Endothelial cell of umbilical vein (primary cell): Measurements from ENCODE around the gene NANOS3. TPM values are rescaled to one million over a fixed set of nuclear protein-coding genes. Genes with fewer than 3 reads are reported as not detected.

ENCODE experiments used
- BruUV-seq: library from RNA; stranded (reverse); fragments of 400-500 nt; replicated peaks from 2 replicates; lab custom pipeline; 2021; lab: Mats Ljungman, UMichigan
- CTCF ChIA-PET: fragments of 300-600, 350-600 bp; sonication (Branson Sonifier 250); formaldehyde crosslinking; loops from one replicate; lab custom pipeline; 2021; ENCODE audit warnings: antibody characterized with exemption, inconsistent platforms; lab: Charles Lee
- POLR2A ChIA-PET: fragments of 300-600, 350-600 bp; sonication (Branson Sonifier 250); formaldehyde crosslinking; loops from one replicate; lab custom pipeline; 2021; ENCODE audit warnings: antibody characterized with exemption, inconsistent platforms; lab: Charles Lee
- DNase-seq: peaks from one replicate; pipeline ENCODE4 v3.0.0-alpha.2; 2011; ENCODE audit warnings: low read depth, low spot score
- FAIRE-seq: peaks from 2 replicates; lab custom pipeline; 2011; peaks lifted over from hg19 to GRCh38; lab: Jason Lieb, UNC
- H2AFZ ChIP-seq: 2 replicates; pipeline ENCODE4 v1.6.0; 2012; ENCODE audit warnings: low read depth, low read length, control low read depth, inconsistent platforms
- H3K27ac ChIP-seq: 2 replicates; pipeline ENCODE4 v1.5.1; 2011; ENCODE audit warnings: low read depth, mild to moderate bottlenecking, control low read depth, low read length, moderate library complexity; ENCODE audit not compliant: insufficient read depth
- H3K27me3 ChIP-seq, 2 experiments: 2 replicates each; pipeline versions ENCODE4 v1.6.0 to v1.6.1; 2011; ENCODE audit warnings: low read length in 2 of 2, mixed read lengths in 1 of 2; ENCODE audit not compliant: control insufficient read depth in 2 of 2, insufficient read depth in 2 of 2
- H3K36me3 ChIP-seq, 2 experiments: 2 replicates in 1 of 2; 3 replicates in 1 of 2; pipeline ENCODE4 v1.5.1; 2011; ENCODE audit warnings: low read length in 2 of 2, mild to moderate bottlenecking in 1 of 2, moderate library complexity in 1 of 2; ENCODE audit not compliant: control insufficient read depth in 2 of 2, insufficient read depth in 2 of 2; ENCODE audit errors: extremely low read depth in 1 of 2
- H3K4me1 ChIP-seq: 3 replicates; pipeline ENCODE4 v1.5.1; 2011; ENCODE audit warnings: mild to moderate bottlenecking, low read length; ENCODE audit not compliant: control insufficient read depth, insufficient read depth; ENCODE audit errors: extremely low read depth
- H3K4me2 ChIP-seq: 2 replicates; pipeline ENCODE4 v1.6.1; 2011; ENCODE audit warnings: low read length, control low read depth, mixed read lengths; ENCODE audit not compliant: insufficient read depth
- H3K4me3 ChIP-seq, 3 experiments: fragments of 200-600 bp in 1 of 3; sonication (generic), shearing (Covaris generic) in 1 of 3; replicated peaks in 1 of 3; 2 replicates each; pipeline ENCODE4 v1.5.1; 2011 to 2016; ENCODE audit warnings: control low read depth in 3 of 3, low read length in 3 of 3, mild to moderate bottlenecking in 2 of 3, inconsistent platforms in 1 of 3, low read depth in 1 of 3, moderate library complexity in 1 of 3; ENCODE audit not compliant: insufficient read depth in 1 of 3
- H3K79me2 ChIP-seq: 2 replicates; pipeline ENCODE4 v1.6.0; 2012; ENCODE audit warnings: low read length, inconsistent platforms; ENCODE audit not compliant: control insufficient read depth, insufficient read depth
- H3K9ac ChIP-seq: replicated peaks from 2 replicates; pipeline ENCODE3; 2011; ENCODE audit warnings: low read length, control low read depth; ENCODE audit not compliant: insufficient read depth; ENCODE audit errors: extremely low read depth
- H3K9me1 ChIP-seq: replicated peaks from 3 replicates; pipeline ENCODE4 v1.6.0; 2011; ENCODE audit warnings: mild to moderate bottlenecking, low read length; ENCODE audit not compliant: control insufficient read depth, insufficient read depth; ENCODE audit errors: extremely low read depth
- H3K9me3 ChIP-seq: replicated peaks from 2 replicates; pipeline ENCODE4 v1.5.1; 2012; ENCODE audit warnings: low read length, inconsistent platforms; ENCODE audit not compliant: control insufficient read depth, insufficient read depth
- H4K20me1 ChIP-seq: replicated peaks from 2 replicates; pipeline ENCODE3; 2011; ENCODE audit warnings: mild to moderate bottlenecking, low read length; ENCODE audit not compliant: control insufficient read depth, insufficient read depth; ENCODE audit errors: extremely low read depth
- EZH2 ChIP-seq: IDR thresholded peaks from 2 replicates; pipeline ENCODE4 v1.6.1; 2012; ENCODE audit warnings: borderline replicate concordance, low read depth, mild to moderate bottlenecking, moderate library complexity, low read length, inconsistent platforms; ENCODE audit not compliant: severe bottlenecking
- FOS ChIP-seq: IDR thresholded peaks from 2 replicates; pipeline ENCODE4 v1.6.1; 2011; ENCODE audit warnings: mild to moderate bottlenecking, low read length, moderate library complexity, borderline replicate concordance; ENCODE audit not compliant: insufficient read depth
- GATA2 ChIP-seq: IDR thresholded peaks from 2 replicates; pipeline ENCODE4 v1.7.0; 2011; ENCODE audit warnings: low read depth, mild to moderate bottlenecking, moderate library complexity, mixed read lengths, low read length; ENCODE audit not compliant: insufficient read length, insufficient read depth
- JUN ChIP-seq: IDR thresholded peaks from 2 replicates; pipeline ENCODE4 v1.6.1; 2011; ENCODE audit warnings: borderline replicate concordance, low read depth; ENCODE audit not compliant: insufficient read length, insufficient read depth
- MYC ChIP-seq: IDR thresholded peaks from one replicate; pipeline ENCODE4 v1.6.1; 2011; ENCODE audit warnings: mild to moderate bottlenecking, low read depth, low read length
- POLR2A ChIP-seq: IDR thresholded peaks from 2 replicates; pipeline ENCODE4 v1.6.1; 2012; ENCODE audit warnings: low read depth, mild to moderate bottlenecking, control low read depth, low read length
- POLR2AphosphoS5 ChIP-seq: IDR thresholded peaks from 2 replicates; pipeline ENCODE4 v1.6.1; 2012; ENCODE audit warnings: low read depth, mild to moderate bottlenecking, control low read depth, low read length, moderate library complexity; ENCODE audit not compliant: insufficient read depth
- dilution Hi-C: fragments of 300-500 bp; cut with MboI; formaldehyde crosslinking; loops from one replicate; pipeline ENCODE4 v1.15.0; 2019; ENCODE audit warnings: low sequenced_read_pairs; ENCODE audit not compliant: extremely low pct_ligation_motif_present
- intact Hi-C: fragments of 100-400 bp; cut with micrococcal nuclease; formaldehyde crosslinking; loops from one replicate; pipeline ENCODE4 v1.10.0; 2022
- polyA plus RNA-seq, 4 experiments: library from polyadenylated mRNA; depleted of rRNA in 3 of 4; stranded (reverse) in 3 of 4; unstranded in 1 of 4; fragments of >200 nt; gene quantifications; 2 replicates each; pipeline versions ENCODE4 v1.2.1 to v1.2.3, GENCODE V29; 2011 to 2012; ENCODE audit warnings: missing spikeins in 1 of 4
- total RNA-seq: library from RNA; stranded (reverse); gene quantifications from 2 replicates; pipeline ENCODE4 v1.2.3, GENCODE V29; 2021
- TF ChIP-seq, protein P1 (sequence below), 2 donors: IDR thresholded peaks; 1 replicate in 1 of 2; 2 replicates in 1 of 2; pipeline ENCODE4 v1.5.1; 2011; ENCODE audit warnings: low read length in 2 of 2, mild to moderate bottlenecking in 2 of 2, moderate library complexity in 2 of 2, control low read depth in 1 of 2, inconsistent platforms in 1 of 2, low read depth in 1 of 2; ENCODE audit not compliant: insufficient read depth in 1 of 2; ENCODE audit errors: extremely low read depth in 1 of 2
- TF ChIP-seq, protein P2 (sequence below): IDR thresholded peaks from 2 replicates; pipeline ENCODE4 v1.6.1; 2011; ENCODE audit not compliant: insufficient read depth, insufficient read length

The NANOS3 gene
- total and polyA plus RNA-seq, 2 donors (not counting 3 experiments of a cell fraction or from before 2014, with no cell fraction given): 1.0 to 4.4 TPM

DNA sequence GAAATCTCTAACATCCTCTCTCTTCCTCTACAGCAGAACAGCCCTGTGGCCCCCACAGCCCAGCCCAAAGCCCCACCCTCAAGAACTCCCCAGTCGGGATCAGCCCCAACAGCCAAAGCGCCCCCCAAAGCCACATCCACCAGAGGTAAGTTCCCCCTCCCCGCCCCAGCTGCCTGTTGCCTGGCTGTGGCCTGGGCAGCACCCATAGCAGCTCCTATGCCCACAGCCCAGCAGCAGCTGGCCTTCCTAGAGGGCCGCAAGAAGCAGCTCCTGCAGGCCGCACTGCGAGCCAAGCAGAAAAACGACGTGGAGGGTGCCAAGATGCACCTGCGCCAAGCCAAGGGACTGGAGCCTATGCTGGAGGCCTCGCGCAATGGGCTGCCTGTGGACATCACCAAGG is 43.6 kb downstream of the NANOS3 start:
- no TSS peak for BruUV-seq
- ChIA-PET CTCF (interaction anchor here (0.9 kb wide), 1 partner anchor 138 kb away, joined by 3 read pairs; no protein-coding TSS in a partner anchor), POLR2A (interaction anchor here (0.6 kb wide), 1 partner anchor 15 kb away, joined by 4 read pairs; no protein-coding TSS in a partner anchor)
- Histone ChIP-seq H3K27me3 (no peaks in the 10 kb centered on the region), H3K27ac (no peak overlapping the region), H2AFZ (no peak overlapping the region), H3K9me3 (no peaks in the 10 kb centered on the region), H3K4me2 (no peak overlapping the region), H3K9me1 (no peaks in the 10 kb centered on the region), H4K20me1 (no peaks in the 10 kb centered on the region), H3K79me2 (no peaks in the 10 kb centered on the region), H3K4me1 (no peaks in the 10 kb centered on the region), H3K9ac (no peak overlapping the region), H3K36me3 (peaks cover 5 to 28% of the 10 kb centered on the region in 2 experiments), H3K4me3 (no peak overlapping the region)
- FAIRE-seq (no peak), DNase-seq (no peak)
- dilution Hi-C loops: no loop called here
- intact Hi-C loops: no loop called here
- TF ChIP-seq MYC (no peak), POLR2AphosphoS5 (no peak), GATA2 (no peak), POLR2A (no peak), JUN (no peak), FOS (no peak), EZH2 (no peak)
- TF ChIP-seq, protein P1, sequence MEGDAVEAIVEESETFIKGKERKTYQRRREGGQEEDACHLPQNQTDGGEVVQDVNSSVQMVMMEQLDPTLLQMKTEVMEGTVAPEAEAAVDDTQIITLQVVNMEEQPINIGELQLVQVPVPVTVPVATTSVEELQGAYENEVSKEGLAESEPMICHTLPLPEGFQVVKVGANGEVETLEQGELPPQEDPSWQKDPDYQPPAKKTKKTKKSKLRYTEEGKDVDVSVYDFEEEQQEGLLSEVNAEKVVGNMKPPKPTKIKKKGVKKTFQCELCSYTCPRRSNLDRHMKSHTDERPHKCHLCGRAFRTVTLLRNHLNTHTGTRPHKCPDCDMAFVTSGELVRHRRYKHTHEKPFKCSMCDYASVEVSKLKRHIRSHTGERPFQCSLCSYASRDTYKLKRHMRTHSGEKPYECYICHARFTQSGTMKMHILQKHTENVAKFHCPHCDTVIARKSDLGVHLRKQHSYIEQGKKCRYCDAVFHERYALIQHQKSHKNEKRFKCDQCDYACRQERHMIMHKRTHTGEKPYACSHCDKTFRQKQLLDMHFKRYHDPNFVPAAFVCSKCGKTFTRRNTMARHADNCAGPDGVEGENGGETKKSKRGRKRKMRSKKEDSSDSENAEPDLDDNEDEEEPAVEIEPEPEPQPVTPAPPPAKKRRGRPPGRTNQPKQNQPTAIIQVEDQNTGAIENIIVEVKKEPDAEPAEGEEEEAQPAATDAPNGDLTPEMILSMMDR (IDR thresholded peaks at IDR 0.05; ENCODE audit: extremely low read depth in 1 of 2, insufficient read depth in 1 of 2, low read depth in 1 of 2, low read length in 2 of 2): no peak
- TF ChIP-seq, protein P2, sequence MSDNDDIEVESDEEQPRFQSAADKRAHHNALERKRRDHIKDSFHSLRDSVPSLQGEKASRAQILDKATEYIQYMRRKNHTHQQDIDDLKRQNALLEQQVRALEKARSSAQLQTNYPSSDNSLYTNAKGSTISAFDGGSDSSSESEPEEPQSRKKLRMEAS: no peak
